Measurements from ENCODE around the gene TMEM117.

The TMEM117 gene

GRCh38 chr12:44286336-44286735 lies 450.5 kb downstream of the TMEM117 start:
- Histone ChIP-seq H3K36me3 (ENCODE audit: control insufficient read depth, insufficient read depth, low read length) (no peaks in the 10 kb centered on the region), H3K9ac (ENCODE audit: low read length) (no peak overlapping the region), H3K27me3 (ENCODE audit: control insufficient read depth, insufficient read depth, low read length) (no peaks in the 10 kb centered on the region), H3K4me1 (ENCODE audit: control insufficient read depth, insufficient read depth, low read length) (no peaks in the 10 kb centered on the region), H3K27ac (ENCODE audit: low read depth, low read length) (no peak overlapping the region), H3K4me3 (ENCODE audit: low read length) (no peak overlapping the region)

DNA sequence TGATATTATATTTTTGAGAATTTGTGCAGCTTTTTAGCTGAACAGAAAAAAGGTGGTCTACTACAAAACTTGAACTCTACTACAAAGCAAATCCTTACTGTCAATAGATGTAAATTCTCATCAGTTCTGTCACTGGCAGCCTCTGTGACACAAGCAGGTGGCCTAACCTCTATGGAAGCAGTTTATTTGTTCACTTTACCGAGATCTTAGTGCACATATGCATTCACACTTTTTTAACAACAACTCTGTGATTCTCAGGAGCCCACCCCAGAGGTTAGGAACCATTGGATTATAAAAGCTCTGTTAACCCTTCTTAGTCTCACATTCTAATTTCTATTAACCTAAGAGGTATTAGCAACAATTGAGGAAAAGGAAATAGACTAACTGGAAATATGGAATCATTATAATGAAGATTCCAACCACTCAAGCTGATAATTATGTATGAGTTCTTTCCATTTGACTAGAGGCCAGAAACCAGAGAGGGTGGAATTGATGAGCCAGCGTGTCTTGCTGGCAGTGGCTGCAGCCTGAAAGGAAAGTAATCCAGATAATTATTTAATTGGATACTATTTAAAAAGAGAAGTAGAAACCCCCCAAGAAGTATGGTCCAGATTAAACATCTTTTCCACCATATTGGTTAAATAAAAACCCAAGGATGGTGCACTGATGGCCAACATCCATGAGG lies 451.1 kb downstream of the TMEM117 start:
- Histone ChIP-seq H3K27ac (ENCODE audit: low read depth, low read length) (no peak overlapping the region), H3K4me3 (ENCODE audit: low read length) (no peak overlapping the region), H3K36me3 (ENCODE audit: control insufficient read depth, insufficient read depth, low read length) (no peaks in the 10 kb centered on the region), H3K27me3 (ENCODE audit: control insufficient read depth, insufficient read depth, low read length) (no peaks in the 10 kb centered on the region), H3K9ac (ENCODE audit: low read length) (no peak overlapping the region), H3K4me1 (ENCODE audit: control insufficient read depth, insufficient read depth, low read length) (no peaks in the 10 kb centered on the region)

GRCh38 chr12:44287545-44287944 lies 451.7 kb downstream of the TMEM117 start:
- no peaks in the 10 kb centered on the region for H3K36me3 ChIP-seq (ENCODE audit: control insufficient read depth, insufficient read depth, low read length)
- no peak overlapping the region for H3K27ac ChIP-seq (ENCODE audit: low read depth, low read length)
- no peak overlapping the region for H3K9ac ChIP-seq (ENCODE audit: low read length)
- no peak overlapping the region for H3K4me3 ChIP-seq (ENCODE audit: low read length)
- no peaks in the 10 kb centered on the region for H3K4me1 ChIP-seq (ENCODE audit: control insufficient read depth, insufficient read depth, low read length)
- H3K27me3 ChIP-seq (ENCODE audit: control insufficient read depth, insufficient read depth, low read length), result no peaks in the 10 kb centered on the region

DNA sequence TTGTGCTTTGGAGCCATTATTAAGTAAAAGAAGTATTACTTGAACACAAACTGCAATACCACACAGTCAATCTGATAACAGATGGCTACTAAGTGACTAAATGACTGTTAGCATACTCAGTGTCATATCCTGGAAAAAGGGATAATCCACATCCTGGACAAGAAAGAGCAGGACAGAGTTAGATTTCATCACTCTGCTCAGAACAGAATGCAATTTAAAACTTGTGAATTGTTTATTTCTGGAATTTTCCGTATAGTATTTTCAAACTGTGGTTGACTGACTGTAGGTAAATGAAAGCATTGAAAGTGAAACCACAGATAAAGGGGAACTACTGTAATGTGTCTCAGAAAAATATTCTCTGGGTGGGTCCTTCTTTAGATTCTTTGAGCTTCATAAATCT lies 458.8 kb downstream of the TMEM117 start:
- no peak overlapping the region for H3K9ac ChIP-seq (ENCODE audit: low read length)
- no peaks in the 10 kb centered on the region for H3K4me1 ChIP-seq (ENCODE audit: control insufficient read depth, insufficient read depth, low read length)
- H3K36me3 ChIP-seq (ENCODE audit: control insufficient read depth, insufficient read depth, low read length), result no peaks in the 10 kb centered on the region
- H3K4me3 ChIP-seq (ENCODE audit: low read length), result no peak overlapping the region
- no peak overlapping the region for H3K27ac ChIP-seq (ENCODE audit: low read depth, low read length)
- H3K27me3 ChIP-seq (ENCODE audit: control insufficient read depth, insufficient read depth, low read length), result no peaks in the 10 kb centered on the region

DNA sequence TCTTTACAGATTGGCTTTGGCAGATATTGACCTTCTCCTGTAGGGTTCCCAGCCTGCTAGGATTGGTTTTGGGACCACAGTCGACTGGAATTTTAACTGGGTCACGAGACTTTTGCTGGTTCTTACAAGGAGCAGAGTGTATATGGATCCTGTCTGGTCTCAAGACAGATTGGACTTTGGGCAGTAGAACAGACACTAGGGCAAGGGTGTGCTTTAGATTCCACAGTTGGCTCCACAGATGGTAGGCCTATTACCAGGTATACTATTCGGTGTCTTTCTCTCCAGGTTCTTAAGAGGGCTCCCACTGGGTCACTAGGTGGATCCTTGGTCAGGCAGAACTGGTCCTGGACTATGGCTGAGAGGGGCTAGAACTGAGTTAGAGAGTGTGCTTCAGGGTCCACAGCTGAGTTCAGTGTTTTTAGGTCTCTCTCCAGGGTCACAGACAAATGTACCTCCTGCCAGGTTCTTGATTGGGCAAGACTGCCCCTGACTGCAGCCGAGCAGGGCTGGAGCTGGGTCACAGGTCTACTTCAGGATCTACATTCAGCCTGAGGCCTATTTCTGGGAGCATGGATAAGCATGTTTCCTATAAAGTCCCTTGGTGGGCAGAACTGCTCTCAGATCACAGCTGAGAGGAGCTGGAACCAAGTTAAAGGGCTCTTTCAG lies 460.2 kb downstream of the TMEM117 start:
- H3K4me3 ChIP-seq (ENCODE audit: low read length), result no peak overlapping the region
- no peaks in the 10 kb centered on the region for H3K36me3 ChIP-seq (ENCODE audit: control insufficient read depth, insufficient read depth, low read length)
- no peak overlapping the region for H3K9ac ChIP-seq (ENCODE audit: low read length)
- H3K4me1 ChIP-seq (ENCODE audit: control insufficient read depth, insufficient read depth, low read length), result no peaks in the 10 kb centered on the region
- no peaks in the 10 kb centered on the region for H3K27me3 ChIP-seq (ENCODE audit: control insufficient read depth, insufficient read depth, low read length)
- no peak overlapping the region for H3K27ac ChIP-seq (ENCODE audit: low read depth, low read length)

DNA sequence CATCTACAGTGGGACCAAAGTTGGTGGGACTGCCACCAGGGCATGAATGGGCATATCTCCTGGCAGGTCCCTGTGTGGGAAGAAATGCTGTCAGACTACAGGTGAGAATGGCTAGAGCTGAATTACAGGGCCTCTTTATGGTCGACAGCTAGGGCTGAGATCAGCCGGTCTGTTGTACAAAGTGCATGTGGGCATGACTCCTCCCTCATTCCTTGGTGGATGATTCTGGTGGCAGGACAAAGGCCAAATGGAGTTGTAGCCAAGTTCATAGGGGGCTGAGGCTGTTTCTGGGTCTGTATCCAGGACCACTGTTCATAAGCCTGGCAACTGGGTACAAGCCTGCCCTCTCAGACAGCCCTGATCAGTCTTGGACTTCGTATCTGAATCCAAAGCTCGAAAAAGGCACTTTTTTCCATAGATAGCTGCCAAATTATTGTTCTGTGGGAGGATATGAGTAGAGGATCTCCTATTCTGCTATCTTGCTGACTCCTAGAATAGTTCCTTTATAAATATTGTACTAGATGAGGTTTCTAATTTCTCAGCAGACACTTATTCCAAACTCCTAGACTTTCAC lies 460.8 kb downstream of the TMEM117 start:
- H3K4me1 ChIP-seq (ENCODE audit: control insufficient read depth, insufficient read depth, low read length), result no peaks in the 10 kb centered on the region
- H3K9ac ChIP-seq (ENCODE audit: low read length), result no peak overlapping the region
- H3K36me3 ChIP-seq (ENCODE audit: control insufficient read depth, insufficient read depth, low read length), result no peaks in the 10 kb centered on the region
- H3K27ac ChIP-seq (ENCODE audit: low read depth, low read length), result no peak overlapping the region
- H3K4me3 ChIP-seq (ENCODE audit: low read length), result no peak overlapping the region
- no peaks in the 10 kb centered on the region for H3K27me3 ChIP-seq (ENCODE audit: control insufficient read depth, insufficient read depth, low read length)

GRCh38 chr12:44299524-44299923 lies 463.6 kb downstream of the TMEM117 start:
- Histone ChIP-seq H3K36me3 (ENCODE audit: control insufficient read depth, insufficient read depth, low read length) (no peaks in the 10 kb centered on the region), H3K4me1 (ENCODE audit: control insufficient read depth, insufficient read depth, low read length) (no peaks in the 10 kb centered on the region), H3K4me3 (ENCODE audit: low read length) (no peak overlapping the region), H3K9ac (ENCODE audit: low read length) (no peak overlapping the region), H3K27me3 (ENCODE audit: control insufficient read depth, insufficient read depth, low read length) (no peaks in the 10 kb centered on the region), H3K27ac (ENCODE audit: low read depth, low read length) (no peak overlapping the region)

GRCh38 chr12:44307506-44308168 lies 471.8 kb downstream of the TMEM117 start:
- H3K4me1 ChIP-seq (ENCODE audit: control insufficient read depth, insufficient read depth, low read length), result no peaks in the 10 kb centered on the region
- H3K27me3 ChIP-seq (ENCODE audit: control insufficient read depth, insufficient read depth, low read length), result no peaks in the 10 kb centered on the region
- no peaks in the 10 kb centered on the region for H3K36me3 ChIP-seq (ENCODE audit: control insufficient read depth, insufficient read depth, low read length)
- H3K9ac ChIP-seq (ENCODE audit: low read length), result no peak overlapping the region
- no peak overlapping the region for H3K4me3 ChIP-seq (ENCODE audit: low read length)
- H3K27ac ChIP-seq (ENCODE audit: low read depth, low read length), result no peak overlapping the region

DNA sequence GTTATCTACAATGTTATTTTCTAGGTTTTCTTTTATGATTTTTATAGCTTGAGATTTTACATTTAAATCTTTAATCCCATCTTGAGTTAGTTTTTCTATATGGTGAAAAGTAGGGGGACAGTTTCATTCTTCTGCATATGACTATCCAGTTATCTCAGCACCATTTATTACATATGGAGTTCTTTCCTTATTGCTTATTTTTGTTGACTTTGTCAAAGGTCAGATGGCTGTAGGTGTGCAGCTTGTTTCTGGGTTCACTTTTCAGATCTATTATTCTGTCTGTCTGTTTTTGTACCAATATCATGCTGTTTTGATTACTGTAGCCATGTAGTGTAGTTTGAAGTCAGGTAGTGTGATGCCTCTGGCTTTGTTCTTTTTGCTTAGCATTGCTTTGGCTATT lies 477.3 kb downstream of the TMEM117 start:
- Histone ChIP-seq H3K4me3 (ENCODE audit: low read length) (no peak overlapping the region), H3K27me3 (ENCODE audit: control insufficient read depth, insufficient read depth, low read length) (no peaks in the 10 kb centered on the region), H3K4me1 (ENCODE audit: control insufficient read depth, insufficient read depth, low read length) (no peaks in the 10 kb centered on the region), H3K9ac (ENCODE audit: low read length) (no peak overlapping the region), H3K36me3 (ENCODE audit: control insufficient read depth, insufficient read depth, low read length) (no peaks in the 10 kb centered on the region), H3K27ac (ENCODE audit: low read depth, low read length) (no peak overlapping the region)

DNA sequence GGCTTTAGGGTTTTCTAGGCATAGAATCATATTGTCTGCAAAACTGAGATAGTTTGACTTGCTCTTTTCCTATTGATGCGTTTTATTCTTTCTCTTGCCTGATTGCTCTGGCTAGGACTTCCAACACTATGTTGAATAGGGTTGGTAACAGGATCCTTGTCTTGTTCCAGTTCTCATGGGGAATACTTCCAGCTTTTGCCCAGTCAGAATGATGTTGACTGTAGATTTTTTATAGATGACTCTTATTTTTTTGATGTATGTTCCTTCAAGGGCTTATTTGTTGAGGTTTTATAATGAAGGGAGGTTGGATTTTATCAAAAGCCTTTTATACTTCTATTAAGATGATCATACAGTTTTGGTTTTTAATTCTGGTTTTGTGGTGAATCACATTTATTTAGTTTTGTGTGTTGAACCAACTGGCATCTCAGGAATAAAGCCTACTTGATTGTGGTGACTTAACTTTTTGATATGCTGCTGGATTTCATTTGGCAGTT lies 478.2 kb downstream of the TMEM117 start:
- Histone ChIP-seq H3K27me3 (ENCODE audit: control insufficient read depth, insufficient read depth, low read length) (no peaks in the 10 kb centered on the region), H3K4me3 (ENCODE audit: low read length) (no peak overlapping the region), H3K27ac (ENCODE audit: low read depth, low read length) (no peak overlapping the region), H3K9ac (ENCODE audit: low read length) (no peak overlapping the region), H3K4me1 (ENCODE audit: control insufficient read depth, insufficient read depth, low read length) (no peaks in the 10 kb centered on the region), H3K36me3 (ENCODE audit: control insufficient read depth, insufficient read depth, low read length) (no peaks in the 10 kb centered on the region)

GRCh38 chr12:44317651-44318126 lies 481.8 kb downstream of the TMEM117 start:
- Histone ChIP-seq H3K36me3 (ENCODE audit: control insufficient read depth, insufficient read depth, low read length) (no peaks in the 10 kb centered on the region), H3K9ac (ENCODE audit: low read length) (no peak overlapping the region), H3K4me1 (ENCODE audit: control insufficient read depth, insufficient read depth, low read length) (no peaks in the 10 kb centered on the region), H3K27ac (ENCODE audit: low read depth, low read length) (no peak overlapping the region), H3K27me3 (ENCODE audit: control insufficient read depth, insufficient read depth, low read length) (no peaks in the 10 kb centered on the region), H3K4me3 (ENCODE audit: low read length) (no peak overlapping the region)

DNA sequence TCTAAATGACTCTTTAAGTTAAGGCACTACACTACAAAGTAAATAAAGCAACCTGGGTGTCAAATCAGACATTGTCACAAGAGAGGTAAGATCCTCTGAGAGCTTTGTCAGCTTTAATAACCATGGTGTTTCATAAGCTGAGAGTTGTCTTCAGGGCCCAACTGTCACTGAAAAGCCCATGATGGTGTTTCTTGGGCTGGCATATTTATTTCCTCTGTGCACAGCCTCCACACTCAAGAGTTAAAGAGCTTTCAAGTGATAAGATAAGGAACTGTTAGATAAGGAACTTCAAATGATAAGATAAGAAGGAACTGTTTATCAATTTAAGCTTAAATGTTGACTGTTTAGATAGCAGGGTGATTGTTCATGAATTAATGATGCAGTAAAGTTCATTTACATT lies 495.4 kb downstream of the TMEM117 start:
- H3K4me3 ChIP-seq (ENCODE audit: low read length), result no peak overlapping the region

More for the DNA sequence above, 495.4 kb downstream of the TMEM117 start:
- no peaks in the 10 kb centered on the region for H3K4me1 ChIP-seq (ENCODE audit: control insufficient read depth, insufficient read depth, low read length)
- H3K9ac ChIP-seq (ENCODE audit: low read length), result no peak overlapping the region
- H3K27ac ChIP-seq (ENCODE audit: low read depth, low read length), result no peak overlapping the region
- H3K36me3 ChIP-seq (ENCODE audit: control insufficient read depth, insufficient read depth, low read length), result no peaks in the 10 kb centered on the region
- no peaks in the 10 kb centered on the region for H3K27me3 ChIP-seq (ENCODE audit: control insufficient read depth, insufficient read depth, low read length)
